ENCODE results near the gene CDYL. TPM values are rescaled to one million over a fixed set of nuclear protein-coding genes. Genes with fewer than 3 reads are reported as not detected.

The CDYL gene
- polyA plus RNA-seq, 3 donors: 27.2 to 30.3 (median 27.4) TPM

- no peak for DNase-seq (ENCODE audit: low read depth in 3 of 3, low spot score in 2 of 3)
These were observed 96.6 kb downstream of the CDYL start for GRCh38 chr6:4872841-4873240.

- DNase-seq (ENCODE audit: low read depth in 3 of 3, low spot score in 2 of 3): no peak
These were observed 97.7 kb downstream of the CDYL start for GRCh38 chr6:4873928-4874327.

- DNase-seq (ENCODE audit: low read depth in 3 of 3, low spot score in 2 of 3): no peak
These were observed 103.6 kb downstream of the CDYL start for GRCh38 chr6:4879741-4880275.

- DNase-seq (ENCODE audit: low read depth in 3 of 3, low spot score in 2 of 3): no peak
These were observed 104.2 kb downstream of the CDYL start for GRCh38 chr6:4880363-4880762.

GRCh38 chr6:4883298-4883697 is 107.1 kb downstream of the CDYL start:
- DNase-seq (ENCODE audit: low read depth in 3 of 3, low spot score in 2 of 3): no peak

- DNase-seq (ENCODE audit: low read depth in 3 of 3, low spot score in 2 of 3): no peak
These were observed 108.6 kb downstream of the CDYL start for GRCh38 chr6:4884646-4885340.

- DNase-seq (ENCODE audit: low read depth in 3 of 3, low spot score in 2 of 3): no peak
These were observed 109.2 kb downstream of the CDYL start for GRCh38 chr6:4885341-4885933.

GRCh38 chr6:4888841-4889240 is 112.6 kb downstream of the CDYL start:
- DNase-seq (ENCODE audit: low read depth in 3 of 3, low spot score in 2 of 3): no peak

GRCh38 chr6:4889701-4890100 is 113.5 kb downstream of the CDYL start:
- no peak for DNase-seq (ENCODE audit: low read depth in 3 of 3, low spot score in 2 of 3)

- DNase-seq (ENCODE audit: low read depth in 3 of 3, low spot score in 2 of 3): no peak
These were observed 114.0 kb downstream of the CDYL start for GRCh38 chr6:4890191-4890590.

- no peak for DNase-seq (ENCODE audit: low read depth in 3 of 3, low spot score in 2 of 3)
These were observed 114.4 kb downstream of the CDYL start for GRCh38 chr6:4890627-4891026.

GRCh38 chr6:4891141-4891540 is 114.9 kb downstream of the CDYL start:
- DNase-seq (ENCODE audit: low read depth in 3 of 3, low spot score in 2 of 3): no peak

- no peak for DNase-seq (ENCODE audit: low read depth in 3 of 3, low spot score in 2 of 3)
These were observed 116.7 kb downstream of the CDYL start for GRCh38 chr6:4892785-4893485.

- no peak for DNase-seq (ENCODE audit: low read depth in 3 of 3, low spot score in 2 of 3)
These were observed 117.8 kb downstream of the CDYL start for GRCh38 chr6:4894049-4894448.

GRCh38 chr6:4895971-4896370 is 119.8 kb downstream of the CDYL start:
- no peak for DNase-seq (ENCODE audit: low read depth in 3 of 3, low spot score in 2 of 3)

- no peak for DNase-seq (ENCODE audit: low read depth in 3 of 3, low spot score in 2 of 3)
These were observed 120.2 kb downstream of the CDYL start for GRCh38 chr6:4896401-4896800.

GRCh38 chr6:4899249-4900034 is 123.2 kb downstream of the CDYL start:
- DNase-seq (ENCODE audit: low read depth in 3 of 3, low spot score in 2 of 3): no peak

- no peak for DNase-seq (ENCODE audit: low read depth in 3 of 3, low spot score in 2 of 3)
These were observed 125.3 kb downstream of the CDYL start for GRCh38 chr6:4901386-4902061.

- no peak for DNase-seq (ENCODE audit: low read depth in 3 of 3, low spot score in 2 of 3)
These were observed 126.2 kb downstream of the CDYL start for GRCh38 chr6:4902363-4902762.

- no peak for DNase-seq (ENCODE audit: low read depth in 3 of 3, low spot score in 2 of 3)
These were observed 126.9 kb downstream of the CDYL start for GRCh38 chr6:4903121-4903520.

Measured in right renal cortex interstitium (tissue), 3 donors.